GM18526 (cell line): Measurements from ENCODE around the gene VPS37C.

ENCODE experiments used
- POLR2A ChIP-seq: IDR thresholded peaks from 3 replicates; pipeline ENCODE4 v1.6.1; 2011; ENCODE audit not compliant: insufficient read length; ENCODE audit errors: extremely low read depth

The VPS37C gene

DNA sequence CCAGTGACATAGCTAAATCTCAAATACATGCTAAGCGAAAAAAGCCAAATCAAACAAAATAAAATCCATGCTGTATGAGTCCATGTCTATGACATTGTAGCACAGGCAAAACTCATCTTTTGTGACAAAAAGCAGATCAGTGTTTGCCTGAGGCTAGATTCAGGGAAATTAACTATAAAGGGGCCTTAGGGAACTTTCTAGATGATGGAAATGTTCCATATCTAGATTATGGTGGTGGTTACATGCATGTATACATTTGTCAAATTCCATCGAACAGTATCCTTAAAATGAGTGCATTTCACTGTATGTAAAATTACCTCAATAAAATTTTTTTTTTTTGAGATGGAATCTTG is 44.1 kb downstream of the VPS37C start:
- no peak for TF ChIP-seq POLR2A

DNA sequence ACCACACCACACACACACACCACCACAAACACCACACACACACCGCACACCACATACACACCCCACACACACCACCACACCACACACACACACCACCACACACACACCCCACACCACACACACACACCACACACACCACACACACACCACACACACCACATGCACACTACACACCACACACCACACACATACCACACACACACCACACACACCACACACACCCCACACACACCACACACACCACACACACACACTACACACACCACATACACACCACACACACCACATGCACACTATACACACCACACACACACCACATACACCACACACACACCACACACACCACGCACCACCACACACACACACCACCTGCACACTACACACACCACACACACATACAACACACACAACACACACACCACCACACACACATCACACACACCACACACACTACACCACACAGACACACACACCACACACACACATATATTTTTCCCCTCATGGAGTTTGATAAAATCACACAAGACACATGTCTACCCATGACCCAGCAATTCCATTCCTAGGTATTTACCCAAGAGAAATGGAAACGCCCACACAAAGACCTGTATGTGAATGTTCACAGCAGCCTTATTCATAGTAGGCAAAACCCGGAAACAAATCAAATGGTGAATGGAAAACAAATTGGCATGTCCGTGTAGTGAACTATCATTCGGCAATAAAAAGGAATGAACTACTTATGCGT is 44.6 kb downstream of the VPS37C start:
- TF ChIP-seq POLR2A = no peak

DNA sequence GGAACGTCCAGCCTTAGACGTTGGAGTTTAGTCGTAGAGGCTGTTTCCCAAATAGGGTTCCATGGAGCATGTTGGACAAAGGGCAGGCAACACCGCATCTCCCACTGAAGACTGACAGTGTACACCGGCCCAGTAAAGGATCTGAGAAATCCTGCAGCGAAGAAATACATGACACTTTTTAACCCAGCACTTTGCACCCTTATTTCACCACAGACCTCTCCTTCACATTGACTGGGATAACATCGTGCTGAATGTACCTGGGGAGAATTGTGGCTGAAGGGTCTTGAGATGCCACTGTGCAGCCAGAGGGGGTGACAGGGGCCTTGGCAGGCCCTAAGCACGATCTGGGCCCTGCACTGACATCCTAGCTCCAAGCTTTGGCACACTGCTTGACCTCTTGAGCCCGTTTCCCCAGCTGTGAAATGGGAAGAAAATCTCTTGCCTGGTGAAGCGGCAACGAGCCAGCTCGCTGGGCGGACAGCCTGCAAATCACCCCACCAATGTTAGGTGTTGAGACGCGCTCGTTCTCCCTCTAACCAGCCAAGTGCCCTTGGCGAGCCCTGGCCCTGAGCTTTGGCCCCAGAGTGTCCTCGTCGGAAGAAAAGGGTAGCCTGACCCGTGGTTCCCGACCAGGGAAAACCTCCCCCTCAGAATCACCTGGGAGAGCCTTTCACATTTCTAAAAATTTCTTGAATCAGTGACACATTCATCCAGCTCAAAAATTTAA is 45.6 kb downstream of the VPS37C start:
- no peak for TF ChIP-seq POLR2A

DNA sequence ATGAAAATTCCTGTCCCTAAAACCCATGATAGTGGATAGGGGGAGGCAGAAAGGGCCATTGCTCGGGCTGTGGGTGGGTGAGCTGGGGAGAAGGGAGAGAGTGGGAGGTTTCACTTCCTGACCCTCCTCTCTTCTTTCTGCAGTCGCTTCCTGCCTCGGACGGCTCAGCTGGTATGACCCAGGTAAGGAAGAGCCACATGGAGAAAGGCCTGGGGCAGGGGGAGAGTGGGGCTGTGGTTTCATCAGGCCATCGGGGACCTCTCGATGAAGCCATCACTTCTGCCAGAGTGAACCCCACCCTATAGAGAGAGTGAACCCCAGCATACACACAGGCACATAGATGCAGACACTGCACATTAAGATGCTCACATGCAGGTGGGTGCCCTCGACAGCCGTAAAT is 46.3 kb downstream of the VPS37C start:
- no peak for TF ChIP-seq POLR2A

DNA sequence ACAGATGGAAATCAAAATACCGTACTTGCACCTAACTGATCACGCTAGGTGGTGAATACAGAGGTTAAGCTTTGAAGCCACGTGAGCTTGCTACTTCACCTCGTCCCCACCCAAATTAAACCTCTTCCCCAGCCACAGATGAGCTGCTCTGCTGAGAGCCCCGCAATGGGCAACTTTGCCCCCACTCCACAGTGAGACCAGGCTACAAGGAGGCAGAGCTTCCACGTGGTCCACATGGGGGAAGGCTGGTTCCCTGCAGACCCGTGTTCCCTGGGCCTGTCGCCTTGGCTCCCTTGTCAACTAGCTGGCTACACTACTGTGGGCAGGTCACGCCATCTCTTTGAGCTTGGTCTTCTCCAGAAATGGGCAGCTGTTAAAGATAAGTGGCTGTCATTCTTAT is 48.0 kb downstream of the VPS37C start:
- no peak for TF ChIP-seq POLR2A

DNA sequence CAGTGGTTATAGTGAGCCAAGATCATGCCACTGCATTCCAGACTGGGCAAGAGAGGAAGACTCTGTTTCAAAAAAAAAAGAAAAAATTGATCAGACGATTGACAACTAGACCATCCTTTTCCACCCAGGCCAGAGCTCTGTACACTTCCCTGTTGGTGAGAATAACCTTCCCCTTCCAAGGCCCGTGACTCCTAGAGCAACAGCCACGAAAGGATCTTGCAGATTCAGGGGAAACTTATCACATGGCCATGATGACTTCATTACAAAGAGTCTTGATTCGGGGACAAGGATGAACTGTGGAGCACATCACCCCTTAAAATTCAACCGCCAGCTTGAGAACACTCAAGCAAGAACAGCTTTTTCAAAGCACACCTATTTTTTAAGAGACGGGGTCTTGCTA is 48.7 kb downstream of the VPS37C start:
- TF ChIP-seq POLR2A = no peak

DNA sequence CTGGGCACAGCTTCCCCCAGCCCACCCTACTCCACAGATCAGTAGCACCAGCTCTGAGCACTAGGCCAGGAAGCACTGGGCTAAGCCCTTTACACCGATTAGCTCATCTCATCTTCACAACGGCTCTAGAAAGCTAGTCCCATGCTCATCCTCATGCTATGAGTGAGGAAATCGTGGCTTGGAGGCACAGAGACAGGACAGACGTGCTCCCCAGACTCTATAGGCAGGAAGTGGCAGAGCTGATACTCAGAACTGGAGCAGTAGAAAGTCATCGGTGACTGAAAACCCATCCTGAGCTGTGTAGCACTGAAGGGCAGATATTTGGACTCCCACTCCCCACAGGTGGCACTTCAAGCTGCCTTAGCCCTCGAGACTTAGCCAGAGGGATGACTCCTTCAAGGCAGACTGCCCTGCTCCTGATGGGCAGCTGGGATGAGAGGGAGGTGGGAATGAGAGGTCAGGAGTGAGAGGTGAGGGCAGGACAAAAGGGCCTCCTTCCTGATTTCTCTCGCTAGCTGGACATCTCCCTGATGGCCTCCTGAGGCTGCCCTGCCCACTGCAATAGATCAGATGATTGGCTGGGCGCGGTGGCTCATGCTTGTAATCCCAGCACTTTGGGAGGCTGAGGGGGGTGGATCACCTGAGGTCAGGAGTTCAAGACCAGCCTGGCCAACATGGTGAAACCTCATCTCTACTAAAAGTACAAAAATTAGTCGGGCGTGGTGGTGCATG is 49.3 kb downstream of the VPS37C start:
- TF ChIP-seq POLR2A = no peak

DNA sequence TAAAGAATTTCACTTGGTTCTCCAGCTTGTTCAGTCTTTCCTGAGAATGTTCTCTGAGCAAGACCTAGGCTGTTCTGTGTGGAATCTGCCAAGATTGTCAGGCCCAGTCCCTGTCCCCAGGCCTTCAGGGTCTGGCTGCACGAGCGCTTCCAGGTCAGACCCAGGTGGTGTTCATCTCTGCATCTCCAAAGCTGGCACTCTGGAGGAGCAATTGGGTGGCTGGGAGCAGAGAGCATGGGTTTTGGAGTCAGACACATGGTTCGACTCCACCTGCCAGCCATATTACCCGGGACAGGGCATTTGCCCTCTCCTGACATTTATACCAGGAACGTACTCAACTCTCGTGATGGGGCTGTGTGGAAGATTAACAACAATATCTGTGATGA is 50.2 kb downstream of the VPS37C start:
- no peak for TF ChIP-seq POLR2A

DNA sequence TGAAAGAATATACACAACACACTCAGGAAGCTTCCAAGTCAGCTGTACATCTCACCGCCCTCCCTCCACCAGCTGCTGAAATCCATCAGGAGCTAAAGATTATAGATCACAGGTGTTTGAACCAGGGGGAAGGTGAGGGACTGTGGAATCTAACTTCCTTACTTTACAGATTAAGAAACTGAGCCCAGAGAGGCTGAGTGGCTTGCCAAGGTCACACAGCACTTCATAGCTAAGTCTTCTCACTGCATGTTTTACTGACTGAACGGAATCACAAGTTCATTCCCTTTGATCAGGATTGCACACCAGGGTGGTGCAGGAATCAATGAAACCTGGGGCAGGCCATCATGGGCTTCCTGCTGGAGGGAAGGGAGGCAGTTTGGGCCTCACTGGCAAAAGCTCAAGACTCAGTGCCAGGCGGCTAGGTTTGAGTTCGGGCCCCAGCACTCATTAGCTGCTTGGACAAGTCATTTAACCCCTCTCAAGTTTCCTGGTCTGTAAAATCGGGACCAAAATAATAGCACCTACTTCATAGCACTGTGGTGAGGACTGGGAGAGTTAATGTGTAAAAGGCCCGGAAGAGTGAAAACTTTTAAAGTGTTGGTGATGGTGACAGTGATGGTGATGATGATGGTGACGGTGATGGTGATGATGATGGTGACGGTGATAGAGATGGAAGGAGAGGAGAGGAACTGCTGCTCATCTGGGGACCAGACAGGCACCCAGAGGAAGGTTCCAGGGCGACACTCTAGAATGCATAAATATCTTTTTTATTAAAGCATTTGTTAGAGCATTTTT is 50.8 kb downstream of the VPS37C start:
- TF ChIP-seq POLR2A = no peak

DNA sequence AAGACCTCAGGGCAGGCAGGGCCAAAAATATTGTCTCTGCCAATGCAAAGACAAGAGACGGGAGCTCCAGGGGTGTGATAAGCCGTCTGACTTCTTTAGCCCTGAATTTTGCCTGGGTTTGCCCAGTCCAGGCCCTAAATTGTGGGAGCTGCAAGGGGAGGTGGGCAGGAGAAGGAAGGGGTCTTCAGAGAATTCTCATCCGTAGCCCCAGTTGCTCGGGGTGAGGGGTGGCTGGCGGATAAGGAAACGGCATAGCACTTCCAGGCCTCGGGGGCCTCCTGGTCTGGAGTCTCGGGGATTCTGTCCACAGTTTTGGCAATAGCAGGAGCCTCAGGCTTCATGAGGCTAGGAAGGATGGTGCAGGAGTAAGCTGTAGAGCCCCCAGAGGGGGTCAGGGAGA is 51.6 kb downstream of the VPS37C start:
- TF ChIP-seq POLR2A = no peak

DNA sequence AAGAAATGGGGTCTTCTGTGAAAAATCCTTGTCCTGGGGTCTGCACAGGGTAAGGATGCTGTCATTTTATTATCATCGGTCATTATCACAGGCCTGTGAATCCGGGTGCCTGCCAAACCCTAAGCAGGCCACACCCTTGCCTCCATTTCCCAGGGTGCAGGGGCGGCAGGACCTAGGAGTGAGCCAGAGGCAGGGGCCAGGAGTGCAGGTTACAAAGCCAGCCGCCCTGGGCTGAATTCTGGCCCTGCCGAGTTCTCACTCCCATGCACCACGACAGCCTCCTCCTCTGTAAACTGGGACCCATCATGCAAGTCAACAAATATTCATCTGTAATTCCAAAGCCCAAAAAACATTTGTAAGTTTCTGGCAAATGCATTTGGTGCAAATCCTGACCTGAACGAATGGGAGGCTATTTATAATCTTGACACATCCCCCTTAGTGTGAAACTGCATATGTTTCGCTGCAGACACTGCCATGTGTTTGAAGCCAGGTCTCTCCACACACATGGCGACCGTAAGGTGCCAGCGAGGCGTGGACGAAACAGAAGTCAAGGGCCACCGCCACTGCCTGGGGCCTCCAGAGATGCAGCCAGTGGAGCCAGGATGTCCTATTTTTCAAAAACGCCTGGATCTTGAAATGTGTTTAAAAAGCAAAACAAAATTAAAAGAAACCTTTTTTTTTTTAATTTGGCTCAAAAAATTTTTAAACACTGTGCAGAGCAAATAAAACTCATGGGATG is 52.2 kb downstream of the VPS37C start:
- TF ChIP-seq POLR2A = no peak

DNA sequence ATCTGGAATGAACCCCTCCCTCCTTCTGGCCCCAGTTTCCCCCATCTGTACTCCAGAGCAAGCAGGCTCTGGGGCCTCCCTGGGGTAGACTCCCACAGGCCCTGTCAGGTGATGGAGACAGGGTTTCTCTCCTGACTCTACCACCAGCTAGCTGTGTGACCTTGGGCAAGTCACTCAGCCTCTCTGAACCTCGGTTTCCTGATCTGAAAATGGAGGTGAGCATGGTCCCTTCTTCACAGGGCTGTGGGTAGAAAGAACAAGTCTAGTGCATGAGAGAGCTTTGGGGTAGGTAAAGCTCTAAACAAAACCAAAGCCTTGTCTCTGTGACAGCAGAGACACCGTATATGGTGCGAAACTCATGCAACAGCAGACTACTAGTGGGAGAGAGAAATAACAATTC is 53.3 kb downstream of the VPS37C start:
- no peak for TF ChIP-seq POLR2A

DNA sequence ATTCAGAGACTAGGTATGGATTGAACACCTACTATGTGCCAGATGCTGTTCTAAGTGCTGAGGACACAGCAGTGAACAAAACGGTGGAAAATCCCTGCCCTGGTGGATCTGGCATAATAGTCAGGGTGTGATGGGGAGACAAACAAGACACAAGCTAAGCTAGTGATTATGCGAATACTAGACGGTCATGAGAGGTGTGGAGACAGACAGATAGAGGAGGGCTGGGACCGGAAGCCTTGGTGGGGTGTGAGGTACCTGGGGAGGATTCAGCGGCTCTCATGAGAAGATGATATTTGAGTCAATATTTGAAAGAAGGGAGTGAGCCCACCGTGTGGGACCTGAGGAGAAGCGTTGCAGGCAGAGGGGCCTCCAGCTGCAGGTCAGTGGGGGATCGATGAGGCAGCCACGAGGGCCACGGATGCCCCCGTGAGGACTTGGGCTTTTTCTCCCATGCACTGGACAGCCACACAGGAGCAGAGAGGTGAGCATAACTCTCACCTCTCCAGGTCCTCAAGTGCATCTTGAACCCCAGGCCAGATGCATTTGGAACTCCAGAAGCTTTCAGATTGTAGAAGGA is 54.2 kb downstream of the VPS37C start:
- no peak for TF ChIP-seq POLR2A

DNA sequence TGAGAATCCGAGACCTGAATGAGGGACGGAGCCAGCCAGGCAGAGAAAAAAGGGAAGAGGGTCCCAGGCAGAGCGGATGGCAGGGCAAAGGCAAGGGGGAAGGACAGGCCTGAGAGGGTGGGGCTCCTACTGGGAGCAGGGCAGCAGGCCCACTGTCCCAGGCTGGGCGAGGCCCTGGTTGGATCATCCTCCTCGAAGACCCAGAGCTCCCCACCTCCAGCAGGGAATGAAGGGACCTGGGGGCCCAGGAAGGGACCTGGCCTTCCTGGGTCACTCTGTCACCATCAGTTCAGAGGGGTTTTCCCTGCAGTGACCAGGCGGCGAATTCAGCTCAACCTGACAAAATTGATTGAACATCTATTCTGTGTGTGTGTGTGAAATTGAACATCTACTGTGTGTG is 54.9 kb downstream of the VPS37C start:
- TF ChIP-seq POLR2A = no peak
